BLaER1 (cell line): Measurements from ENCODE around the gene DLL3.
"Not testable (repeated sequence)": the region's sequence is repeated elsewhere in the genome, so short reads cannot be mapped to it uniquely, and the experiment has no call there.

Experiments
- H3K27ac ChIP-seq: shearing (Covaris generic); formaldehyde crosslinking; 2 replicates; pipeline ENCODE4 v1.8.1; 2022
- H3K27me3 ChIP-seq: shearing (Covaris generic); formaldehyde crosslinking; 2 replicates; pipeline ENCODE4 v1.8.1; 2022
- H3K36me3 ChIP-seq: shearing (Covaris generic); formaldehyde crosslinking; 2 replicates; pipeline ENCODE4 v1.8.1; 2022
- H3K4me1 ChIP-seq: shearing (Covaris generic); formaldehyde crosslinking; 2 replicates; pipeline ENCODE4 v1.8.1; 2022
- H3K4me2 ChIP-seq: shearing (Covaris generic); formaldehyde crosslinking; 2 replicates; pipeline ENCODE4 v1.8.1; 2022
- H3K4me3 ChIP-seq: shearing (Covaris generic); formaldehyde crosslinking; 2 replicates; pipeline ENCODE4 v1.8.1; 2022
- H3K9ac ChIP-seq: shearing (Covaris generic); formaldehyde crosslinking; 2 replicates; pipeline ENCODE4 v1.8.1; 2022
- H3K9me3 ChIP-seq: shearing (Covaris generic); formaldehyde crosslinking; 2 replicates; pipeline ENCODE4 v1.8.1; 2022
- H4K20me1 ChIP-seq: shearing (Covaris generic); formaldehyde crosslinking; 2 replicates; pipeline ENCODE4 v1.8.1; 2022
- Cebpa-rat ChIP-seq: shearing (Covaris generic); IDR thresholded peaks from 2 replicates; pipeline ENCODE4 v1.8.1; 2022

DLL3 gene, protein sequence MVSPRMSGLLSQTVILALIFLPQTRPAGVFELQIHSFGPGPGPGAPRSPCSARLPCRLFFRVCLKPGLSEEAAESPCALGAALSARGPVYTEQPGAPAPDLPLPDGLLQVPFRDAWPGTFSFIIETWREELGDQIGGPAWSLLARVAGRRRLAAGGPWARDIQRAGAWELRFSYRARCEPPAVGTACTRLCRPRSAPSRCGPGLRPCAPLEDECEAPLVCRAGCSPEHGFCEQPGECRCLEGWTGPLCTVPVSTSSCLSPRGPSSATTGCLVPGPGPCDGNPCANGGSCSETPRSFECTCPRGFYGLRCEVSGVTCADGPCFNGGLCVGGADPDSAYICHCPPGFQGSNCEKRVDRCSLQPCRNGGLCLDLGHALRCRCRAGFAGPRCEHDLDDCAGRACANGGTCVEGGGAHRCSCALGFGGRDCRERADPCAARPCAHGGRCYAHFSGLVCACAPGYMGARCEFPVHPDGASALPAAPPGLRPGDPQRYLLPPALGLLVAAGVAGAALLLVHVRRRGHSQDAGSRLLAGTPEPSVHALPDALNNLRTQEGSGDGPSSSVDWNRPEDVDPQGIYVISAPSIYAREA

DNA sequence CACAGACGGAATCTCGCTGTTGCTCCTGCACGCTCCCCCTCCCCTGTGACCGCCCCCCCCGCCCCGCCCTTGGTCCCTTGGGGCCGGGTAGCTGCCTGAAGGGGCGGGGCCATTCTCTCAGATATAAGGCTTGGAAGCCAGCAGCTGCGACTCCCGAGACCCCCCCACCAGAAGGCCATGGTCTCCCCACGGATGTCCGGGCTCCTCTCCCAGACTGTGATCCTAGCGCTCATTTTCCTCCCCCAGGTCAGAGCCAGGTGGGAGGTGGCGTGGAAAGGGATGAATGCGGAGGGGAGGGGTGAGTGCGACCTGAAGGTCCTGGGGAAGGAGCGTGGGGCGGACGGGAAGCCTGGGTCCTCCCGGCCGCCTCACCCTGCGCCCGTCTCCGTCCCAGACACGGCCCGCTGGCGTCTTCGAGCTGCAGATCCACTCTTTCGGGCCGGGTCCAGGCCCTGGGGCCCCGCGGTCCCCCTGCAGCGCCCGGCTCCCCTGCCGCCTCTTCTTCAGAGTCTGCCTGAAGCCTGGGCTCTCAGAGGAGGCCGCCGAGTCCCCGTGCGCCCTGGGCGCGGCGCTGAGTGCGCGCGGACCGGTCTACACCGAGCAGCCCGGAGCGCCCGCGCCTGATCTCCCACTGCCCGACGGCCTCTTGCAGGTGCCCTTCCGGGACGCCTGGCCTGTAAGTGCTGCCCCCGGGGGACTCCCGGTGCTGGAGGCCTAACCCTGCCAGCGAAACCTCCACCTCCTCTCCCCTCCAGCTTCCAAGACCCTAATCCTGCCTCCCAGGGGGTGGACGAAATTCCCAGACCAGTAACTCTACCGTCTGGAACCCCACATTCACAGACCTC, at the start of gene DLL3:
Gene DLL3 (plus strand): TSS at position 150 of the 845 bp plus-strand sequence. CDS start 28 bp downstream, at position 178.
- Histone ChIP-seq H3K4me3 (peak within 1 kb of the TSS; percentile 86), H4K20me1 (0 out of 2 replicates have a peak, but pooled peaks cover under 1% of the 10 kb centered on the region), H3K27me3 (peaks cover 6% of the 10 kb centered on the region; the same call in 1 of the 2 replicates), H3K27ac (peak within 1 kb of the TSS; percentile 78), H3K9ac (peak within 1 kb of the TSS; percentile 79), H3K9me3 (no peaks in the 10 kb centered on the region), H3K4me1 (peaks cover 38% of the 10 kb centered on the region), H3K36me3 (peaks cover 16% of the 10 kb centered on the region; the same call in 1 of the 2 replicates), H3K4me2 (peak within 1 kb of the TSS; percentile 98)
- no peak for TF ChIP-seq Cebpa-rat

DNA sequence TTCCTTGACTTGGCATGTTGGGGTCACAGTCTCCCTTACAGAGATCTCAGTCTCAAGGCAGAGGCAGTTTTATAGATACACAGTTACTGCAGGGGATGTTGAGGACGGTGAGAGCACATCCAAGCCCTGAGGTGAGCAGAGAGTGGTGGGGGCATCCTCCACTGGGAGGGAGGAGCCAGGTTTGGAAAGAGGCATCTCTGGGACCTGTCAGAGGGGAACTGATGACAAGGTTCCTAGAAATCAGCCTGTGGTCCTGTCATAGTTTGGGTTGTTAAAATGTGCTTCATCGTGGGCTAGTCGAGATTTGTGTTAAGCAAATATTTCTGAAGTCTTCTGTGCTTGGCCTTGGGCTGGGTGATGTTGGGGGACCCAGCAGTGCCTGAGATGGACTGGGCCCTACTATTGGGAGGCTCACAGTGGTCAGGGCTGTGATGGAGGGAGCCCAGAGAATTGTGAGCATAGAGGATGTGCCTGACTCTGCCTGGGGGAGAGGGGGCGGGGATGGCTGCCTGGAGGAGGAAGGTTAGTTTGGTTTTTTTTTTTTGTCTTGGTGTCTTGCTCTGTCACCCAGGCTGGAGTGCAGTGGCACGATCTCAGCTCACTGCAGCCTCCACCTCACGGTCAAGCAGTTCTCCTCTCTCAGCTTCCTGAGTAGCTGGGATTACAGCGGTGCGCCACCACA, 49.5 kb upstream of the DLL3 start:
- Histone ChIP-seq H3K27ac (no peak overlapping the region), H3K4me1 (peaks cover 46% of the 10 kb centered on the region), H3K4me2 (0 out of 2 replicates have a peak overlapping the region, but pooled peaks have one; percentile 96), H3K9ac (0 out of 2 replicates have a peak overlapping the region, but pooled peaks have one; percentile 0), H3K9me3 (no peaks in the 10 kb centered on the region), H3K4me3 (no peak overlapping the region), H3K27me3 (no peaks in the 10 kb centered on the region), H4K20me1 (peaks cover 85% of the 10 kb centered on the region), H3K36me3 (peaks cover 75% of the 10 kb centered on the region)
- TF ChIP-seq Cebpa-rat = no peak

DNA sequence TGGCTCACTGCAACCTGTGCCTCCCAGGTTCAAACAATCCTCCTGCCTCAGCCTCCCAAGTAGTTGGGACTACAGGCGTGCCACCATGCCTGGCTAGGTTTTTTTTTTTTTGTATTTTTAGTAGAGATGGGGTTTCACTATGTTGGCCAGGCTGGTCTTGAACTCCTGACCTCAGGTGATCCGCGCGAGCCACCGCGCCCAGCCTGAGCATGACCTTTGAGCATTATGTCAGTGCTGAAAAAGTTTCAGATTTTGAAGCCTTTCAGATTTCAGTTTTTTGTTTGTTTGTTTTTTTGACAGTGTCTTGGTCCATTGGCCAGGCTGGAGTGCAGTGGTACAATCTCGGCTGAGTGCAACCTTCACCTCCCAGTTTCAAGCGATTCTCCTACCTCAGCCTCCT, 47.5 kb upstream of the DLL3 start:
- not testable (repeated sequence) for H3K27ac ChIP-seq, H3K27me3 ChIP-seq, H3K4me3 ChIP-seq, H3K9ac ChIP-seq, H3K9me3 ChIP-seq, H3K4me2 ChIP-seq
- peaks cover 100% of the 10 kb centered on the region for H4K20me1 ChIP-seq
- H3K36me3 ChIP-seq = peaks cover 95% of the 10 kb centered on the region
- H3K4me1 ChIP-seq = peaks cover 41% of the 10 kb centered on the region

DNA sequence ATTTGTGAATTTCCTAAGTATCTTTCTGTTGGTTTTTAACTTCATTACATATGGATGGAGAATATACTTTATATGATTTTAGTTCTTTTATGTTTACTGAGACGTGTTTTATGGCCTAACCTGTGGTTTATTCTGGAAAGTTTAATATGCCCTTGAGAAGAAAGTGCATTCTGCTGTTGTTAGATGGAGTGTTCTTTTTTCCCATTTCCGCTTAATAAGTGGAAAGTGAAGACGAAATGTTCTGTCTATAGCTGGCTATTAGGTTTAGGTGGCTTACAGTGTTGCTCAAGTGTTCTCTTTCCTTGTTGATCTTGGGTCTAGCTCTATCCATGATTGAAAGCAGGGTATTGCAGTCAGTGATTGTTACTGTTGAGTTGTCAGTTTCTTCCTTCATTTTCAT, 35.3 kb upstream of the DLL3 start:
- TF ChIP-seq Cebpa-rat = no peak
- Histone ChIP-seq H3K4me1 (peaks cover 35% of the 10 kb centered on the region), H3K4me3 (no peak overlapping the region), H3K4me2 (no peak overlapping the region), H3K27me3 (no peaks in the 10 kb centered on the region), H3K9ac (no peak overlapping the region), H3K36me3 (peaks cover 100% of the 10 kb centered on the region), H3K9me3 (no peaks in the 10 kb centered on the region), H3K27ac (no peak overlapping the region), H4K20me1 (peaks cover 51% of the 10 kb centered on the region)

DNA sequence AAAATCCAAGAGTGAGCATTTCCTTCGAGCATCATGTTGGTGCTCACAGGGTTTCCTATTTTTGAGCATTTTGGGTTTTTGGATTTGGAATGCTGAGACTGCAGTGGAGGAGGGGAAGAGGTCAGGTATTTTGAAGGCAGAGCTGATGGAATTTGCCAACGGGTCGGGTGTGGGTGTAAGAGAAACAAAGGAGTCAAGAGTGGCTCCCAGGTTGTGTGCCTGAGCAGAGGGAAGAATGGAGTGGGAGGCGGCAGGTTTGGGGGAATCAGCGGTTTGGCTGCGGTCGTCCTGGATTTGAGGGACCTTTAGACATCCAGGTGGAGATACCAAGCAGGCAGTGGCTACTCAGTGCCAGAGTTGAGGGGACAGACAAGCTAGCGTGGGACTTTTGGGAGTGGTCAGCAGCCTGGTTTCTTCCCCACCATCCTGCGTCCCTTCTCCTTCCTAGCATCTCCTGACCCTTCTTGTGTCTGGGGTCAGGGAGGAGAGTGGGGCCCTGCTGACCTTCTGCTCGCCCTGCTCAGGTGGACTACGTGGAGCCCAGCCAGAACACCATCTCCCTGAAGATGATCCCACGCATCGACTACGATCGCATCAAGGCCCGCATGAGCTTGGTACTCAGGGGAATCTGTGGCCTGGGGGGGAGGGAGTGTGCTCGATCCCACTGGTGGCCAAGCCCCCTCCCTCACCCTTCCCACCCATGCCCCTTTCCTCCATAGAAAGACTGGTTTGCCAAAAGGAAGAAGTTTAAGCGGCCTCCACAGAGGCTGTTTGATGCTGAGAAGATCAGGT, 32.6 kb upstream of the DLL3 start:
- peaks cover 40% of the 10 kb centered on the region for H4K20me1 ChIP-seq

DNA sequence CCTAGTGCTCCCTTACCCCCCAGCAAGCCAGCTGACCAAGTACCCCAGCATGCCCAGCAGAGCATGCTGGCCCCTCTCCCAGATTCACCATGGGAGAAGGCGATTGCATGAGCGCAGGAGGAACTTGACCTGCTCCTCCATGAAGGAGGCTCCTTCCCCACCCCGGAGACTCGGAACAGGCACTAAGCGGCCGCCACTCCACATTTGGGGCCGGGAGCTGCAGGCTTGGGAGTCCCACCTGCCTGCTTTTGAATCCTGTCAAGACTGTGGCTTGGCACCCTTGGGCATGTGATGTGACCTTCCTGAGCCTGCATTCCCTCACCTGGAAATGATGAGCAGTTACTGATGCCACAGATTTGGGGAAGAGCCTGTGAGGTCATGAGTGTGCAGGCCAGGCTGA, 30.8 kb upstream of the DLL3 start:
- Histone ChIP-seq H3K27me3 (no peaks in the 10 kb centered on the region), H3K36me3 (peaks cover 100% of the 10 kb centered on the region), H3K4me3 (no peak overlapping the region), H3K27ac (peak overlapping the region; percentile 66), H3K4me2 (peak overlapping the region; percentile 69), H3K4me1 (peaks cover 55% of the 10 kb centered on the region), H3K9me3 (no peaks in the 10 kb centered on the region), H3K9ac (no peak overlapping the region), H4K20me1 (peaks cover 55% of the 10 kb centered on the region)
- TF ChIP-seq Cebpa-rat = no peak

More for the DNA sequence above, 32.6 kb upstream of the DLL3 start:
- H3K27me3 ChIP-seq = no peaks in the 10 kb centered on the region
- H3K9ac ChIP-seq = no peak overlapping the region
- no peak overlapping the region for H3K4me2 ChIP-seq
- H3K27ac ChIP-seq = no peak overlapping the region
- H3K4me1 ChIP-seq = peaks cover 46% of the 10 kb centered on the region
- no peak for TF ChIP-seq Cebpa-rat
- H3K36me3 ChIP-seq = peaks cover 100% of the 10 kb centered on the region
- no peaks in the 10 kb centered on the region for H3K9me3 ChIP-seq
- no peak overlapping the region for H3K4me3 ChIP-seq

DNA sequence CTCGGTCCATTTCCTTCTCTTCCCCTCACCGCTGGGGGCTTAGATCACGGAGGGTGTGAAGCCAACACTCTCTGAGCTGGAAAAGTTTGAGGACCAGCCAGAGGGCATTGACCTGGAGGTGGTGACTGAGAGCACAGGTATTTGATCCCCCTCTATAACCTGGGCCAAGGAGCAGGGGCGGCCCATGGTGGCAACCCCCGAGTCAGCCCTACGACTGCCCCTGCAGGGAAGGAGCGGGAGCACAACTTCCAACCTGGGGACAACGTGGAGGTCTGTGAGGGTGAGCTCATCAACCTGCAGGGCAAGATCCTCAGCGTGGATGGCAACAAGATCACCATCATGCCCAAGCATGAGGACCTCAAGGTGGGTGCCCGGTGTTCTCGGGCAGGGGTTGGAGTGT, 29.7 kb upstream of the DLL3 start:
- Histone ChIP-seq H3K4me1 (peaks cover 54% of the 10 kb centered on the region), H3K36me3 (peaks cover 100% of the 10 kb centered on the region), H3K27ac (peak overlapping the region; percentile 66), H4K20me1 (peaks cover 55% of the 10 kb centered on the region), H3K4me3 (no peak overlapping the region; the same call in 1 of the 2 replicates), H3K9me3 (no peaks in the 10 kb centered on the region), H3K4me2 (peak overlapping the region; percentile 69), H3K9ac (0 out of 2 replicates have a peak overlapping the region, but pooled peaks have one; percentile 24), H3K27me3 (no peaks in the 10 kb centered on the region)
- no peak for TF ChIP-seq Cebpa-rat

DNA sequence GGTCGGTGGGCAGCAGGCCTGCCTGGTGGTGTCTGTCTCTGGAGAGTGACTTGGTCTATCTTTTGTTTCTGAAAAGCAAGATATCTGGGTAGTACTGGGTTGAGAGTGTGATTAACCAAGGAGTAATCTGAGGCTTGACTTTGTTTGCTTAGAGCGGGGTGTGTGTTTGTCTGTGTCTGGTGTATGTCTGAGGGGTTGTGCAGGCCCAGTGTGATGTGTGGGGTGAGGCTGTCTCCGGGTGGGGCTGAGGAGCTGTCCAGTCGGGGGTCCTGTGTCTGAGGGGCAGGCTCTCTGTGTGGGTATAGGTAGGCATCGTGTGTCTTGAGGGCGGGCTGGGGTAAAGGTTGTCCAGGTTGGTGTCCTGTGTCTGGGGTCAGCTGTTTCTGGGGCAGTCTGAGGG, 29.2 kb upstream of the DLL3 start:
- Histone ChIP-seq H3K4me2 (no peak overlapping the region), H3K27ac (peak overlapping the region; percentile 66; the same call in 1 of the 2 replicates), H3K36me3 (peaks cover 100% of the 10 kb centered on the region), H3K27me3 (no peaks in the 10 kb centered on the region), H3K9ac (0 out of 2 replicates have a peak overlapping the region, but pooled peaks have one; percentile 24), H3K9me3 (no peaks in the 10 kb centered on the region), H3K4me3 (no peak overlapping the region), H4K20me1 (peaks cover 55% of the 10 kb centered on the region), H3K4me1 (peaks cover 48% of the 10 kb centered on the region)
- no peak for TF ChIP-seq Cebpa-rat
